ENCODE data around the gene TLR3. TPM values are rescaled to one million over a fixed set of nuclear protein-coding genes. Genes with fewer than 3 reads are reported as not detected.

The TLR3 gene
- total and polyA plus RNA-seq, 2 of the 8 experiments (the other 6 are each of a cell fraction or from before 2014, with no cell fraction given) = 1.00 to 2.6 TPM

DNA sequence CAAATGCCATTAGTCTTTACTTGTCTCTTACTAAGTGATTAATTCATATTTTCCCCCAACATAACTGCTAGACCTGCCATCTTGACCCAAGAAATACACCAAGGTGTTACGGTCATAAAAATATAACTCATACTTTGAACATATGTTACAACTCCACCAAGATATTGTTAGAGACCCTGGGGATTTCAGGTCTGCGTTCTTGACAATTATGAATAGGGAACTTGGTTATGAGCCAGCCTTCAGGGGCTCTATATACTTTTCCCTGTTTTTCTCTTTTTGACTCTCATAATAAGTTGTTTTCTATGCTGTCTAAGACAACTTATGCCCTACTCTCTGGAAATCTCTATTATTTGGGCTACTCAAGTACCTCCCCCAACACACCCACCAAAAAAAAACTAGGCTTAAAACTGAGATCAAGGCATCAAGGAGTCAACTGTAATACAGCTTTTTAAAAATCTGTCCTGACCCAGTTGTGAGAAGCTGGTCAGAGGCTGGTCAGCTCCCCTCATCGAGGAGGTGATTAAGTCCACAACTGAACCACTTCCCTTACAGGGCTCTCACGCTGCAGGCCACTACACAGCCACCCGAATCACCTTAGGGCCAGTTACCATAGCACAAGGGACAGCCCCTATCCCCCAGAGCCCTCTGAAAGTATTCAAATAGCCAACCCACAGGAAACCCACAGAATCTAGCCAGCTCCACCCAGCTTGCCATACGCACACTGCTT is 10.5 kb upstream of the TLR3 start:
- ChIA-PET POLR2A (ENCODE audit: partially characterized antibody) (no interaction called here), CTCF (ENCODE audit: partially characterized antibody) (interaction anchor here (0.7 to 1.7 kb wide), 4 partner anchors 9 to 75 kb away, joined by 3 to 5 read pairs (median 4); partner anchors contain the start of gene TLR3)
- no peak overlapping the region for H2BK20ac ChIP-seq (ENCODE audit: low read length)
- H2AFZ ChIP-seq (ENCODE audit: low read length) = no peak overlapping the region
- DNase-seq (ENCODE audit: low read depth in 1 of 2, low spot score in 2 of 2) (no peak), FAIRE-seq (no peak)
- no peaks in the 10 kb centered on the region for H3K27me3 ChIP-seq (replicated peaks in 1 of 4; ENCODE audit: control insufficient read depth in 3 of 4, extremely low read depth in 1 of 4, insufficient read depth in 3 of 4, low read length in 3 of 4)
- H3K4me3 ChIP-seq (ENCODE audit: extremely low read depth in 1 of 4, insufficient read depth in 2 of 4, low read depth in 3 of 4, low read length in 4 of 4) = no peak overlapping the region
- H2BK120ac ChIP-seq (replicated peaks; ENCODE audit: low read depth, low read length) = no peak overlapping the region
- H4K5ac ChIP-seq (ENCODE audit: insufficient read length, low read depth, low read length) = no peak overlapping the region
- H4K8ac ChIP-seq (ENCODE audit: extremely low read depth, insufficient read depth, low read length) = no peak overlapping the region
- H3K23ac ChIP-seq (ENCODE audit: insufficient read length) = no peak overlapping the region
- H3K4ac ChIP-seq (replicated peaks; ENCODE audit: insufficient read length, low read depth, low read length) = no peak overlapping the region
- no peak overlapping the region for H2BK12ac ChIP-seq (ENCODE audit: low read depth, low read length)
- H3K18ac ChIP-seq (ENCODE audit: extremely low read depth, low read length) = no peak overlapping the region
- H3K9me3 ChIP-seq (ENCODE audit: insufficient read depth in 2 of 2, low read depth in 1 of 2, low read length in 1 of 2) = 0 out of 4 replicates have a peak, but pooled peaks cover 0 to 4% of the 10 kb centered on the region in 2 experiments
- WGBS, 2 experiments (ENCODE audit: extremely low coverage in 1 of 2, insufficient coverage in 1 of 2, insufficient read length in 1 of 2, insufficient replicate concordance in 2 of 2, low coverage in 1 of 2, low lambda C conversion rate in 2 of 2, missing lambda C conversion rate in 1 of 2) = 94% methylated on average over 6 of the region's 6 CpGs; no CpG with 5 or more reads in 1 of the 2 experiments
- no peak overlapping the region for H2AK5ac ChIP-seq (ENCODE audit: low read depth, low read length)
- no peak overlapping the region for H3K4me2 ChIP-seq (ENCODE audit: insufficient read depth in 1 of 2, low read depth in 2 of 2, low read length in 2 of 2)
- H3K23me2 ChIP-seq (ENCODE audit: low read depth, low read length) = no peaks in the 10 kb centered on the region
- no peak overlapping the region for H2BK5ac ChIP-seq (ENCODE audit: low read depth, low read length)
- H3K79me2 ChIP-seq (ENCODE audit: control insufficient read depth in 1 of 2, insufficient read depth in 2 of 2, low read length in 2 of 2) = no peaks in the 10 kb centered on the region
- H4K91ac ChIP-seq (replicated peaks; ENCODE audit: insufficient read length, low read length) = no peak overlapping the region
- no peaks in the 10 kb centered on the region for H3K79me1 ChIP-seq (ENCODE audit: low read depth, low read length)
- H3K56ac ChIP-seq (replicated peaks; ENCODE audit: insufficient read length, low read depth, low read length) = no peak overlapping the region
- no peaks in the 10 kb centered on the region for H4K20me1 ChIP-seq (replicated peaks in 1 of 2; ENCODE audit: control insufficient read depth in 1 of 2, insufficient read depth in 2 of 2, low read length in 2 of 2)
- no peak overlapping the region for H3K14ac ChIP-seq (ENCODE audit: insufficient read length)
- no peak overlapping the region for H3K27ac ChIP-seq (ENCODE audit: low read depth, low read length)
- H3K36me3 ChIP-seq (ENCODE audit: control insufficient read depth in 2 of 4, insufficient read depth in 4 of 4, low read length in 3 of 4) = no peaks in the 10 kb centered on the region
- H3K4me1 ChIP-seq (replicated peaks in 1 of 4; ENCODE audit: control insufficient read depth in 3 of 4, insufficient read depth in 4 of 4, low read length in 3 of 4) = no peaks in the 10 kb centered on the region
- H3K9ac ChIP-seq (replicated peaks in 1 of 4; ENCODE audit: extremely low read depth in 1 of 4, low read depth in 3 of 4, low read length in 3 of 4) = no peak overlapping the region
- H2BK15ac ChIP-seq (ENCODE audit: low read length) = 0 out of 2 replicates have a peak overlapping the region, but pooled peaks have one; percentile 29
- no peak for TF ChIP-seq SIN3A (conservative IDR thresholded peaks at IDR 0.05 in 1 of 2, IDR thresholded peaks at IDR 0.05 in 1 of 2; ENCODE audit: low read depth in 1 of 2, low read length in 2 of 2)
- TF ChIP-seq MAFK (IDR thresholded peaks at IDR 0.05; ENCODE audit: low read depth, low read length) = no peak
- TF ChIP-seq, protein P1, sequence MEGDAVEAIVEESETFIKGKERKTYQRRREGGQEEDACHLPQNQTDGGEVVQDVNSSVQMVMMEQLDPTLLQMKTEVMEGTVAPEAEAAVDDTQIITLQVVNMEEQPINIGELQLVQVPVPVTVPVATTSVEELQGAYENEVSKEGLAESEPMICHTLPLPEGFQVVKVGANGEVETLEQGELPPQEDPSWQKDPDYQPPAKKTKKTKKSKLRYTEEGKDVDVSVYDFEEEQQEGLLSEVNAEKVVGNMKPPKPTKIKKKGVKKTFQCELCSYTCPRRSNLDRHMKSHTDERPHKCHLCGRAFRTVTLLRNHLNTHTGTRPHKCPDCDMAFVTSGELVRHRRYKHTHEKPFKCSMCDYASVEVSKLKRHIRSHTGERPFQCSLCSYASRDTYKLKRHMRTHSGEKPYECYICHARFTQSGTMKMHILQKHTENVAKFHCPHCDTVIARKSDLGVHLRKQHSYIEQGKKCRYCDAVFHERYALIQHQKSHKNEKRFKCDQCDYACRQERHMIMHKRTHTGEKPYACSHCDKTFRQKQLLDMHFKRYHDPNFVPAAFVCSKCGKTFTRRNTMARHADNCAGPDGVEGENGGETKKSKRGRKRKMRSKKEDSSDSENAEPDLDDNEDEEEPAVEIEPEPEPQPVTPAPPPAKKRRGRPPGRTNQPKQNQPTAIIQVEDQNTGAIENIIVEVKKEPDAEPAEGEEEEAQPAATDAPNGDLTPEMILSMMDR (IDR thresholded peaks at IDR 0.05; ENCODE audit: control extremely low read depth in 1 of 3, insufficient read depth in 1 of 3, low read depth in 1 of 3, low read length in 3 of 3) = no peak
- no peak for TF ChIP-seq TAF1 (IDR thresholded peaks at IDR 0.05; ENCODE audit: low read depth, low read length)
- TF ChIP-seq CBX8 (IDR thresholded peaks at IDR 0.05; ENCODE audit: borderline replicate concordance, low read depth, low read length) = no peak
- no peak for TF ChIP-seq CHD1 (IDR thresholded peaks at IDR 0.05; ENCODE audit: low read depth, low read length)
- TF ChIP-seq USF2 (IDR thresholded peaks at IDR 0.05; ENCODE audit: low read length) = no peak
- no peak for TF ChIP-seq SAP30 (IDR thresholded peaks at IDR 0.05; ENCODE audit: insufficient read depth, insufficient replicate concordance, low read length)
